GM18909 (cell line): ENCODE data around the gene RNF4.
"Not testable (repeated sequence)": the region's sequence is repeated elsewhere in the genome, so short reads cannot be mapped to it uniquely, and the experiment has no call there.

Source experiments
- ATAC-seq: cut with Tn5 transposase; IDR thresholded peaks from one replicate; pipeline ENCODE4 v1.9.1; 2021; ENCODE audit warnings: mild to moderate bottlenecking; ENCODE audit not compliant: unreplicated experiment, poor library complexity

The RNF4 gene, protein sequence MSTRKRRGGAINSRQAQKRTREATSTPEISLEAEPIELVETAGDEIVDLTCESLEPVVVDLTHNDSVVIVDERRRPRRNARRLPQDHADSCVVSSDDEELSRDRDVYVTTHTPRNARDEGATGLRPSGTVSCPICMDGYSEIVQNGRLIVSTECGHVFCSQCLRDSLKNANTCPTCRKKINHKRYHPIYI

DNA sequence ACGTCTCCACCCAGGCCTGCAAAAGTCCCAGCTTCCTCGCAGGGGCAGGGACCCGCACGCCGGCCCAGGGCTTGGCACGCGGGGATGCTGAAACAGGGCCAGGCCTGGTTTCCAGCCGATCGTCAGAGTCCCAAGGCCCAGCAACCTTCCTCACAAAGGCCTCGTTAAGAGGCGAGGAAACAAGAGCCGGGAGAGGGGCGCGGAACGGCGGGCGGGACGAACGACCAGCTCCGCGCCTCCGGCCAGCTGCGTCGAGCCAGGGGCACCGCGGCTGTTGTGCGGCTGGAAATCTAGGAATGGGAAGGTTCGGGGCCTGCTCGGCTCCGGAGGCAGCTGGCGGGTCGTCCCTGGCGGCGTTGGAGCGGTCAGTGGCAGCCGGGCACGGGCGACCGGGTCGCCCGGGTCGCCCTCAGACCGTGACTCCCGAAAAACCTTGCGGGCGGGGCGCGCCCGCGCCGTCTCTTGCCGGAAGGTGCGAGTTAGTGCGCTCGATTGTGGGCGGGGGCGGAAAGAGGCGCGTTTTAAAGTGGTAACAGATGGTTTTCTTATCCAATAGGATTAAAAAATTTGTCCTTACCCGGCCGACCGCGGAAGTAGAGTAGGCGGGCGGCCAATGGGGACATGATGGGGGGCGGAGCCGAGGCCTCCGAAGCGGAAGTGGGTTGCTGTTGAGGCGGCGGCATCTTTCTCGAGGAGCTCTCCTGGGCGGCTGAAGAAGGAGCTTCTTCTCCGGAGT lies at the start of gene RNF4:
Gene RNF4 (plus strand): TSS at position 651 of the 736 bp plus-strand sequence. CDS start 21,388 bp downstream, outside the sequence.
- ATAC-seq, result peak; percentile 85

- ATAC-seq, result no peak
Measured at GRCh38 chr4:2419814-2420213, 49.1 kb upstream of the RNF4 start.

- no peak for ATAC-seq
Measured at GRCh38 chr4:2421928-2422327, 47.0 kb upstream of the RNF4 start.

DNA sequence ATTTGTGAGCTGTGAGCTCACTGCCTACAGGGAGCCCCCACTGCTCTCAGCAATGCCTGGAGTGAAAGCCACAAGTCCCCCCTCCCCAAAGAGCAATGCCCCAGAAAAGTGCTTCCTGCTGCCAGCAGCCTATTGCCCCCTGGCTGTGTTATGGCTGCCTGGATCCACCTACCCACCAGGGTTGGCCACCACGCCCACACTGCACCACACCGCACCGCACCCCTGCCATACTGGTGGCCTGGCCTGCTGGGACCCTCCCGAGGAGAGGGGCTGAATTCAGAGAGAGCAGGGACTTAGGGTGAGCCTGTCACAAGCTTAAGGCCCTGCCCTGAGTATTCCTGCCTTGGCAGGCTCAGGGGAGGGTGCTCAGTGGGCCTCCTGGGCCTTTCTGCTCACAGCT lies 45.8 kb upstream of the RNF4 start:
- ATAC-seq, result no peak

GRCh38 chr4:2423695-2424094 lies 45.2 kb upstream of the RNF4 start:
- no peak for ATAC-seq

GRCh38 chr4:2424581-2424980 lies 44.3 kb upstream of the RNF4 start:
- no peak for ATAC-seq

- no peak for ATAC-seq
Measured at GRCh38 chr4:2425386-2426068, 43.4 kb upstream of the RNF4 start.

DNA sequence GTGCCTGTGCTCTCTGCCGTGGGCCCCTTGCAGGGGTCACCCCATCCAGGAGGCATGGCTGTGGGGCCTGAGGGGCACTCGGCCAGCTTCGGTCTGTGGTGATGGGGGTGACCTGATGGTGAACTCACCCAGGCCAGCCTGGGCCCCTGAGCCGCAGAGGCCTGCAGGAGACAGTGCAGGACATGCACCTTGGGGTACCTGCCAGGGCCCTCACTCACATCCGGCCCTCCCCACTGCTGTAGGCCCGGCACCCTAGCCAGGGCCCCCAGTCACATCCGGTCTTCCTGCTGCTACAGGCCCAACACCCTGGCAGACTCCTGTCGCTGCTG lies 42.9 kb upstream of the RNF4 start:
- no peak for ATAC-seq

DNA sequence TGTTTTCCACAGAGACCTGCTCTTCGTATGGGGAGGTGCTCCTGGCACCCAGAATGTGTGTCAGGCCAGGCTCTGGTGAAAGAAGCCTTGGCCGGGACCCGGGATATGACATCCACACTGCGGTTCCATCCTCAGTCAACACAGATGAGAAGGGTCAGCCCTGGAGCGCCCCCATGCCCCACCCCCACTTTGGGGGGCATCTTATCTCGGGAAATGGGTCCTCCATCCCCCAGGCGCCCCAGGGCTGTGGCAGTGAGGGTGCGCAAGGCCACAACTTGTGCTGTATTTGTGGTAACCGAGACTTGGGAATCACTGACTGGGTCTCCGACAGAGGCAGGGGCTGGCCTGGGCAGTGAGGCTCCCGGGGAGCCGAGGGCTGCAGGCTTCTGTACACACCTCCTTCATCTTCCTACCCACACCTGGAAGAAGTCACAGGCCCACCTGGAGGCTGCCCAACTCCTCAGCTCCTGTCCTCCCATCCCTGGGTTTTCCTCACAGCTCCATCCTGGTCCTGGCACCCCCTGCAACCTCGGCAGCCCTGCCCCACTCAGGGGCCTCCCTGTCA lies 42.1 kb upstream of the RNF4 start:
- no peak for ATAC-seq

DNA sequence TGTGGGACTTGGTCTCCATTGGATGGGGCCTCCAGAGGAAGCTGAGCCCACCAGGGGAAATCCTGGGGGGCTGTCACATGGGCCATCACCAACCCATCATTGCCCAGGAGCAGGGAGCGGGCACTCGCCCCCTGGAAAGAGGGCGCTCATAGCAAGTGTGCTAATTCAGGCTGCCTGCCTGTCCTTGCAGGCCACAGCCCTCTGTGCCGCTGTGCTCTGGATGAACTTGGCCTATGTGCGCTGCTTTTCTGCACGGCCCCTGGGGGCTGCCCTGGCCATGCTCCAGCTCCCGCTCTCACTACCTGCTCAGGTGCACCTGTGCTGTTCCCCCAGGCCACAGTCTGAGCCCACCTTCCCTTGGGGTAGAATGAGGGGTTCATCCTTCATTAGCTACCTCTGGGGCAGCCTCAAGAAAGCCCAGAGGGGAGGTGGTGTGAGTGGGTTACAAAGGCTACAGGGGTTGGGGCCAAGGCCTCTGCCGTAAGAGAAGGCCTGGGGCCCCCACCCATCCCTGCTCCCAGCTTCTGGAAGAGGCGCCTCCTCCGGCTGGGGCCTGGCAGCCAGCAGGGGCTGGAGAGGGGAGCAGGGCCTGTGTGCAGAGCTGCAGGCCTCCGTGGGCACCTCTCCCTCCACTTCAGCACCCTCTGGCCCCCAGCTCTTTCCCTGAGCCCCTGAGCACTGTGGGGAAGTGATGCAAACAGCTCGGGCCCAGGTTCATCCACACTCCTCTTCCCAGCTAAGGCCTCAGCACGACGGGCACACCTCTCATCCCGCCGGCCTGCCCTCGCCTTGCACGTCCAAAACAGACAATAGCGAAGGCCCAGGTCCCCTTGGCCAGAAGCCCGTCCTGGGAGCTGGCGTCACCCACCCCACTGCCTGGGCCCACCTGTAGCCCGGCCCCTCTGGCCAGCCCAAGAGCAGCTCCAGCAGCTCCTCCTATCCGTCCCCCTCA lies 41.2 kb upstream of the RNF4 start:
- ATAC-seq, result no peak

- ATAC-seq, result no peak
Measured at GRCh38 chr4:2428496-2429213, 40.3 kb upstream of the RNF4 start.

- ATAC-seq, result not testable (repeated sequence)
Measured at GRCh38 chr4:2429945-2430757, 38.8 kb upstream of the RNF4 start.

DNA sequence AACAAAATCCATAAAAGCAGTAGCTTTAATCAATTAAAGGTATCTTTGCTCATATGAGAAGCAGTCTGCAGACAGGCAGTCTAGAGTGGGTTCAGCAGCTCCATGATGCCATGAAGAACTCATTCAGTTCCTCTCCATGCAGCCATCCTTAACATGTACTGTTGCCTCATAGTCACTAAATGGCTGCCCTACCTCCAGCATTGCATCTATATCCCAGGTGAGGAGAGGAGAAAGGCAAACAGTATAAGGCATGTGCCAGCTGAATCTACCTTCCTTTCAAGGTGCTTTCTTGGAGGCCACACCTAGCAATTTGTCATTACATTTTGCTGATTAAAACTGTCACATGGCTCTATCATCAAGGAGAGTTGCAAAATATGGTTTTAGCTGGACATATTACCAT lies 36.9 kb upstream of the RNF4 start:
- no peak for ATAC-seq

DNA sequence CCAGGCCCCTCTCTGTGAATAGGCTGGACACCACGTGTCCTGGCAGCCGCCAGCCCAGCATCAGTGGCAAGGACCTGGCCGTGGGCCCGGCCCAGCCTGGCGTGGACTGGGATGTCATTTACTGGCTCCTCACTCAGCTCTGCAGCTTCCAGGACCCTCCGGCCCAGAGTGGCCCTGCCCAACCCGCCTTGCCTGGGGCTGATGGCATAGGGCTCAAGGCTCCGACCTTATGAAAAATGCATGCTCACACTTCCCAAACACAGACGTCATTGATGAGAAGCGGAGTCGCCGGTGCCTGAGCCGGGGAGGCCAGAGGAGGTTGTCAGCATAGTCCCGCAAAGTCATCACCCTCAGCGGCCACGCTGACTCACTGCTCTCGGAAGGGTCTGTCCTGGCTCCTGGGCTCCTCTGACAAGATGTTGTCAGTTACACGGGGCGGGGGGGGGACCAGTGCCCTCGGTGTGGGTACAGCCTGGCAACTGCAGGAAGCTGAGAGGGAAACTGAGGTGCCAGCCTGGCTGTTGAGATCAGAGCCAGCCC lies 35.8 kb upstream of the RNF4 start:
- no peak for ATAC-seq

- ATAC-seq, result no peak
Measured at GRCh38 chr4:2433609-2434350, 35.1 kb upstream of the RNF4 start.

DNA sequence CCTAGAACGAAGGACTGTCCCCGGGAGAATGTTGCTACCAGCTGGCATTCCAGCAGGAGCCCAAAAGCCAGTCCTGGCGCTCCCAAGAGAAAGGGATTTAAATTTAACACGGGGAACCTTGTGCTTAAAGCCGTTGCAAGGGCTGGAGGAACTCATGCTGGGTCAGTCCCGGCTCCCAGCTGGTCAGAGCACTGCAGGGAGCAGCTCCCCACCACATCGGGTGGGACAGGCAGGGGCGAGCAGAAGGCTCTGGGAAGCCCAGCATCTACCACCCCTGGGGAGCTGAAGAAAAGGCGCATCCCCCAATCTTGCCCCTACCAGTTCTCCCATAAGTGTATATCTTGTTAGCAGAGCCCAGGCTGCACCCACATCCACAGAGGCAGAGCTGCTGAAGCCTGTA lies 34.5 kb upstream of the RNF4 start:
- no peak for ATAC-seq

DNA sequence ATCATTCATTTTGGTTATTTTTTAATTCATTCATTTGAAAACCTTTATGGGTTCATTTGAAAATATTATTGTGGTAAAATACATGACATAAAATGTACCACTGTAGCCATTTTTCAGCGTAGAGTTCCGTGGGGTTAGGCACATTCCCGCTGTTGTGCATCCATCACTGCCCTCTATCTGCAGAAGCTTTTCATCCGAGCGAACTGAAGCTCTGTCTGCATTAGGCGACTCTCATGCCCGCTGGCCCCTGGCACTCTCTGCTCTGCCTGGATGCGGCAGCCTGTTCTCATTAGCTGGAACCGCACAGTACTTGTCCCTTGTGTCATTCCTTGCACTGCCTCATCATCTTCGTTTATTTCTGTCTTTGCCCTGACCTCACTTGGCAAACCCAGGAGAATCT lies 32.6 kb upstream of the RNF4 start:
- no peak for ATAC-seq
